ENCODE data around the gene PLAU. TPM values are rescaled to one million over a fixed set of nuclear protein-coding genes. Genes with fewer than 3 reads are reported as not detected.

The PLAU gene
- 1 to 10 TPM; 1.3 to 3.2 (median 1.8) TPM for polyA plus RNA-seq (ENCODE audit: insufficient read depth in 1 of 5, insufficient read length in 5 of 5, low replicate concordance in 1 of 5)
- long read RNA-seq, donor 1, partial matches to known transcripts = 0 of 1 reads
- long read RNA-seq, donor 1, other reads (novel, unspliced or antisense) = 0 of 1 reads
- long read RNA-seq, donor 2, partial matches to known transcripts = 0 of 1 reads
- long read RNA-seq, donor 2, other reads (novel, unspliced or antisense) = 0 of 1 reads
- long read RNA-seq, donor 3 = 0 reads
- long read RNA-seq, donor 4 = 0 reads
- long read RNA-seq, donor 5 = 0 reads
- long read RNA-seq, donor 6, partial matches to known transcripts = 0 of 1 reads
- long read RNA-seq, donor 6, other reads (novel, unspliced or antisense) = 0 of 1 reads
- long read RNA-seq, donor 7 = 0 reads
- long read RNA-seq, donor 8 = 0 reads

- DNase-seq = no peak
Observed at GRCh38 chr10:73910764-73911552, at the start of gene PLAU. PLAU (plus strand) TSS chr10:73911132; CDS start chr10:73911556, 424 bp downstream.

GRCh38 chr10:73862011-73862410 is 48.9 kb upstream of the PLAU start:
- DNase-seq = no peak

GRCh38 chr10:73863039-73863817 is 47.7 kb upstream of the PLAU start:
- no peak for DNase-seq

DNA sequence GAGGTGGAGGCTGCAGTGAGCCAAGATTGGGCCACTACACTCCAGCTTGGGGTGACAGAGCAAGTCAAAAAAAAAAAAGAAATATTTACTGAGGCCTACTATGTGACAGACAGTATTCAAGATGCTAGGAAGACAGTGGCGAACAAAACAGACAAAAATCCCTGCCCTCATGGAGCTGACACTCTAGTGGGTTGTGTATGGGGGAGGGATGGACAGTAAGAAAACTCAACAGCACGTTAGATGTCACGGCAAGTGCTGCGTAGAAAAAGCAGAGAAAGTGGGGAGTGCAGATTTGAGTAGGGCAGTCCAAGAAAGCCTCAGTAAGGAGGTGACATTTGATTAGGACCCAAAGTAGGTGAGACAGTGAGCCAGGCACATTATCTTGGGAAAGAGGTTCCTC is 46.7 kb upstream of the PLAU start:
- DNase-seq = no peak

- no peak for DNase-seq
Observed at GRCh38 chr10:73865107-73865458, 45.8 kb upstream of the PLAU start.

DNA sequence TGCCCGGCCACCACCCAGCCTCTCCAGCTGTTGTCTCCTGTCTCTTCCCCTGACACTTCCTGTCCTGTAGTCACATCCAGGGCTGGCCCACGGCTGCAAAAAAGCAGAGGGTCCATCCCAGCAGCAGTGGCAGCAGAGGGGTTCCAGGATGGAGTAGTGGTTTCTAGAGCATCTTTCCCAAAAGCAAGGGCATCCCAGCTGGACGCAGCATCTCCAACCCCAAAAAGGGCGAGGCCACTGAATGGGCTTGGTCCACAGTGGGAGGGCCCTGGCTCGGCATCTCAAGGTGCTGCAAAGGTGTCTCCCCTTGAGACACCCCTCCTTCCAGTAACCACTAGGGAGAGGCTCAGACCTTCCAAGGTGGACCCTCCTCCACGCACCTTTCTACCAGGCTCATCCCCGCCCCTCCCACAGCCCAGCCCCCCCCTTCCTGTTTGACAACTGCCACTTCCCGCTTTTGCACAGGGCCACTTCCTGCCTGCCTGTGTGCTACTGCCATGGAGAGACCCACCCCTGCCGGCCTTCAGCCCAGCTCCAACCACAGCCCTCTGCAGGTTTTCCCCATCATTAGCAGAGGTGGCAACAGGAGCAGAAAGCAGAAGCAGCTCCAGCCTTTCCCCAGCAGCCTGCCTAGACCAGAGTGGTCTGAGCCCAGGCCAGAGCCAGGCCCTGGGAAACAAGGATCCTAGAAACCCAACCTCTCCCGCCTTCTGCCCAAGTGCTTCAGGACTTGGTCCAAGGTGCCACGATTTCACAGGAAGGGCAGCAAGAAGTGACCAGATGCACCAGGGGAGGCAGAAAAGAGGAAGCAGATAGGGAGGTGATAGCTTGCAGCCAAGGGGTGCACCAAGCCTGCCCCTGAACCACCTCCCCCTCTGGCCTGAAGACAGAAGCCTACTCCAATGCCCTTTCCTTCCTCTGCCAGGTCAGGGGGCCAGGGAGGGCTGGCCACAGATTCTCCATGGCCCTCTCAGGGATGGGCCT is 45.2 kb upstream of the PLAU start:
- no peak for DNase-seq

DNA sequence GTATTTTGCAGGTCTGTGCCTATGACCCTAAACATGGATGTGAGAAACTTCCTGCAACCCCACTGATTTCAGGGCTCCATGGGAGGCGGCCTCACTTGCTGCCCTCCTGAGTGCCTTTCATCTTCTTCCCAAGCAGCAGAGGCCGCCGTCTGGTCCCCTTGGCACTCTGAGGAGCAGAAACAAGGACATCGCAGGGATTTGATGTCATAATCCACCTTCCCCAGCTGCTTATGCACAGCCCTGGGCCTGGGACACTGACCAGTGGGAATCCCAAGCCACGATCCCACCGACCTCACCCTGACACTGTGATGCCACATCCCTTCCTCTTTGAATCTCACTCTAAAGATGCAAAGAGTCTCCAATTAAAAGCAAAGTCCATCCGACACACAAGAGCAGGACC is 44.3 kb upstream of the PLAU start:
- no peak for DNase-seq

DNA sequence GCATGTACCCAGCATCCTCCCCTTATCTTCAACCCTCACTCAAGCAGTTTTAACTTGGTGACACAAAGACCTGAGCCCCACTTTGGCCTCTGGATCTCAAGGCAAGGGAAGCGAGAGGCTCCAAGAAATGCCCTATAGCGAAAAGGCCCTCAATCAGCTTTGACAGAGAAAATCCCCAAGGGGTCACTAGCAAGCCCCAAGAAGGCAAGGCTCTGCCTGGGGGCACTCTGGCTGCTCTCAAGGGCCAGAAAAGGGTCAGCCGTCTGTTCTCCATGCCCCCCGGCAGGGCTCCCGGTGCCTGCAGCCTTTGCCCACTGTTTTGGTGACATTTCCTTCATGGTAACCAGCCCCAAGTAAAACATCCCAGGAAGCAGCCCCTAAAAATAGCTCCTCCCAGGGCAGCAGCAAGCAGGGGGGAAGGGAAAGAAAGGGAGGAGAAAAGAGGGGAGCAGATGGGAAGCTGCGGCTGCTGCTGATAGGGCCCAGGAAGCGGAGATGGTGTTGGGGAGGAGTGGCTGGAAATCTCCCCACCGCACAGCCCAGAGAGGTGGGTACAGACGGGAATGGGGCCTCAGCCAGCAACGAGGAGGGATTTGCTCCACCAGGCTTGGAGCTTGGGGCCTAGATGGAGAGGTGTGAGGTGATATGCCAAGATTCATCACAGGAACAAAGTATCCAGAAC is 43.7 kb upstream of the PLAU start:
- no peak for DNase-seq

DNA sequence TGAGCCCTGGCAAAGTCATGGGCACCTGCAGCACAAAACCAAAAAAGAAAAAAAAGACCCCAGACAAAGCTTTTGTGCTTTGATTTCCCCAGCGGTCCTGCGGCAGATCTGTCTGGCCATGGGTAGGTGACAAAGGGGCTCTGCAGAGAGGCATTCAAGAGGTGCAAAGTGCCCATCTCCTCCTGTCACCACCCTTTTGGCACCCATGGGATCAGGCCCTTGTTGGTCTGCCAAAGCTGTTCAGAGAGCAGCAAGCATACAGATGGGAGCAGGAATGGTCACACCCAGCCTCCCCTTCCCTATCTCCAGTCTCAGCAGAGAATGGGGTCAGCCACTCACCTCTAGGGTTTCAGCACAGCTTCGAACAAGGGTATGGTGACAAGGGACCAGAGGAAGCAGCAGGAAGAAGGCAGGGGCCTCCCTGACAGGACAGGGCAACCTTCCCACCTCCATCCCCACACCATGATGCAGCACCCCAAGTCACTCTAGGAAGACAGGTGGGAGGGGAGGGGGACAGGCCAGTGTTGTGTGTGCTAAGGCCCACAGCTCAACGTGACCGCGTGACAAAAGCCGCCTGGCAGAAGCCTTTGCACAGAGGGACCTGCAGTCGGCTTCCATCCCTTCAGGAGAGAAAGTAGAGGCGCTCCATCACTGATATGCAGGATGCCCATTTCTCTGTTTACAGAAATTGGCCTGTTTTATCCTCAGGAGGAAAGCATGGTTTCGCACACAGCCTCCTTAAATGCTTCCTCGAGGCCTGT is 42.9 kb upstream of the PLAU start:
- no peak for DNase-seq

DNA sequence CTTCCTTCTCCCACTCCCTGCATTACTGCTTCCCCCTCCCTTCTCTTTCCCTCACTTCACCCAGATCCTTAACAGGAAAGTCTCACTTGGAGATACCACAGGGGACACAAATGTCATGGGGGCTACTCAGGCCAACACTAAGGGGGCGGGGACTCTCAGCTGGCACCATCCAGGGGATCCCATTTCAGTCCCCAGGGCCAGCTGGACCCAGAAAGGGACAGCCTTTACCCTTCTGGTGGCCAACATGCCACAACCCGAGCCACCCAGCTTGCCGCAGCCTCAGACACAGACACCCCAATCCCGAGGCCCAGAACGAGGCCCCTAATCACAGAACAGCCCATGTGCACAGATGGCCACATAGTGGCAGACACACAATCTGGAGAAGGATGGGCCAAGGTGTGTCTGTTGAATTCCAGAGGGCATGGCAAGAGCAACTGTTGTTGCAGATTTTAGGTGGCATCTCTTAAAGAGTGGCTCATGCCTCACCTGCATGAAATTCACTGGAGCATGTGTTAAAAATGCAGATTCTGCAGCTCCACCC is 42.2 kb upstream of the PLAU start:
- DNase-seq = no peak

DNA sequence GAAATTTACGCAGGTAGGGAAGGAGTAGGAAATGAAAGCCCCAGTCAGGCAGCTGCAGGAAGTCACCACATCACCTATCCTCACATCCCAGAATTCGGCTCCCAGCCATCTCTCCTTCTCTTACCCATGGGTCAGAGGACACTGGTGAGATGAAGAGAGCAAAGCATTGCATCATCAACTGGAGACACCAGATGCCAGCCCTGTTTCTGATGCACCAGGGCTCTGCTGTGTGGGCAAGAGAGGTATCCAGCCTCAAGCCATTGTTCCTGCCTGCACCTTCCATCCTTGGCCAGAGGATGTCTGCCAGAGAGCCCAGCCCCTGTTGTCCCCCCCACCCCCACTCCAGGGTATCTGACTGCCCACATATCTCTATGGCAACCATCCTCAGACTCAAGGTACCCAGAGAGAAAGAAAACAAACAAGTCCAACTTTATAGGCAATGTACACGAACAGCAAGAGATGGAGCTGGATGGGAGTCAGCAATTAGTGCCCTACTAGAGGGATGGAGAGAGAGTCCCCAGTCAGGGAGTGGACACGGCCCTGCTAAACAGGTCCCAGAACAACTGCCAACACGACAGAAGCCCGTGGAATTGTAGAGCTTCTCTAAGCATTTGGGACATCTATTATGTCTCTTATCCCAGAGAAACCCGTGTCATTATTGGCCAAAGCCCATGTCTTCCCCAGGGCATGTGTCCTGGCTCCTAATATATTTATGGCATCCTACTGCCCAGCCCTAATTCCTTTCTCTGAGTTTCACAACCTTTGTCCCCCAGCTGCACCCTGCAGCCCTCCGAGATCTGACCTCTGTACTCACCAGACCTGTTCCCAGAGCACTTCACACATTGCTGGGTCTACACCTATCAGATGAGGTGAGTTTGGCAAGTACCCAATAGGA is 39.4 kb upstream of the PLAU start:
- no peak for DNase-seq

DNA sequence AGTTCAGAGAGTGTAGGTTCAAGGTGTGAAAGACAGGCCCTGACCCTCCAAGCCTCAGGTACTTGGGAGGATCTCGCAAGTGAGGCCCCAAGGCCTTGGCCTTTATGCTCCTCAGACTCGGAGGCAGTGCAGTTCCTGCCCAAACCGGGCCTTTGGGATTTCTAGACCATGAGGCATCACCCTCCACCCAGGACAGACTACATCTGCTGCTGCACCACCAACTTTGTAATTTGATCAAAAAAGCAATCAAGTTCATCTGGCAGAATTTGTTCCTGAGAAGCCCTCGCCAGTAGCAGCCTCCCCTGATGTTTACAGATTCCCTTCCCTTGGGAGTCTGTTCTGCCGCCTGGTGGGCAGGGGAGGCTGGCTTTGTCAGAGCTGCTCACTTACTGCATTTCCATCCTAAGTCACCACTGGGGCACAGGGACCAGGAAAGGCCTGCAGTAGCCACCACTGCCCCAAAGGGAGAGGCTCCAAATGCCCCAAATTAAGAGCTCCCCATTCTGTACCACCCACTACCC is 38.7 kb upstream of the PLAU start:
- DNase-seq = no peak

DNA sequence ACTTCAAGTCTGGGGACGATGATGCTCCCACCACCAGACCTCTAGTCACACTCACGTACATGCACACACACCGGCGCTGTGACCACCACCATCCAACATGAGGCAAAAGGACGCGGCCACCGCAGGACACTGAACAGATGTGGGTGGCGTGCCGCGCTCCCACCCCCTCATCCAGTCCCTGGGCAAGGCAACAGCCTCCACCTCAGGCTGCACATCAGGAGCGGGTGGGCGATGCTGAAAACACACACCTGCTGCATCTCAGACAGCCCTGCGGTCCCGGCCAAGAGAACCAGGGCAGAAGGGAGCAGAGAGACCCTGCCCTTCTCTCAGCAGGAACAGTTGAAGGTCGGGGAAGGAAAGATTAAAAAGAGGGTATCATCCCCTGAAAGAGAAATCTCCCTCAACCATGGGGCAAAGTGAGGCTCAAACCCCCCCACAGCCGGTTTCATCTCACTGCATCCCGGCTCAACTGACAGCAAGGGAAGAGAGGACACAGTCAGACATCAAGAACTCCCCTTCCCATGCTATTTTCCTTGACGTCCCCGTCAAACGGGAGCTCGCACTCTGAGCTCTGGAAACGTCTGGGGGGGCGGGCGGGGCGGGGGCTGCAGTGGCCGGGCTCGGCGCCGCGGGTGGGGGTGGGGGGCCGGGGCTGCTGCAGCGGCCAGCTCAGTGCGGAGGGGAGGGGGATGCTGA is 37.6 kb upstream of the PLAU start:
- no peak for DNase-seq

DNA sequence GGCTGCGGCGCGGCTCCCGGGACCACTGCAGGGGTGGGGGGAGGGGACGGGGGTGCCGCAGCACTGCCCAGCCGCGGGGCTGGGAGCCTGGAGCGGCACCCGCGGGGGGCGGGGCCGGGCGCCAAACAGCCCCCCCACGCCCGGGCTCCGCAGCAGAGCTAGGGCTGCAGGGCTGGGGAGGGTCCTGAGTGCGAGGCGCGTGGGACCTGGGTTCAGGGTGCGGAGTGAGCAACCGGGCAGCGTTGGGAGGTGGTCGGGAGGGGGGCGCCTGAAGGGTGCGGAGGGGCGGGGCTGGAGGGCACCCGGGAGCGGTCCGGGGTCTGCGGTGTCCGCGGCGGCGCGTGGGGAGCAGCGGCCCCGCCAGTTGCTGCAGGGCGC is 37.1 kb upstream of the PLAU start:
- no peak for DNase-seq

- DNase-seq = peak; percentile 71
Observed at GRCh38 chr10:73874267-73875138, 36.4 kb upstream of the PLAU start, which contains the start of gene CAMK2G. CAMK2G (minus strand) TSS chr10:73874555; CDS start chr10:73874461, 94 bp downstream.

- DNase-seq = no peak
Observed at GRCh38 chr10:73875139-73875475, 35.8 kb upstream of the PLAU start.

All from right lung (tissue), 10 donors.